Heart right ventricle (tissue), 16 donors: ENCODE results near the gene FAM168A. TPM values are rescaled to one million over a fixed set of nuclear protein-coding genes. Genes with fewer than 3 reads are reported as not detected.

Experiments
- ATAC-seq, 8 donors: fragments of 200-7000 bp; cut with Tn5 transposase; one replicate each; pipeline ENCODE4 v1.9.1; 2020; ENCODE audit warnings: mild to moderate bottlenecking in 8 of 8, moderate library complexity in 8 of 8, moderate number of reproducible peaks in 1 of 8
- DNase-seq, 2 donors: peaks; one replicate each; pipeline ENCODE4 v3.0.0-alpha.2; 2020
- H3K27ac ChIP-seq, 10 donors: fragments of 200-600 bp; sonication (generic) in 2 of 10; one replicate each; pipeline versions ENCODE4 v1.5.0 to v1.8.0; 2020 to 2022; ENCODE audit warnings: mild to moderate bottlenecking in 3 of 10
- H3K27me3 ChIP-seq, 7 donors: fragments of 200-600 bp; one replicate each; pipeline ENCODE4 v1.8.0; 2021 to 2022; ENCODE audit warnings: mild to moderate bottlenecking in 2 of 7
- H3K36me3 ChIP-seq, 9 donors: fragments of 200-600 bp; sonication (generic) in 1 of 9; one replicate each; pipeline versions ENCODE4 v1.5.0 to v1.8.0; 2020 to 2022; ENCODE audit warnings: mild to moderate bottlenecking in 2 of 9
- H3K4me1 ChIP-seq, 9 donors: fragments of 200-600 bp; sonication (generic) in 1 of 9; one replicate each; pipeline versions ENCODE4 v1.5.0 to v1.8.0; 2020 to 2022; ENCODE audit warnings: mild to moderate bottlenecking in 4 of 9
- H3K4me3 ChIP-seq, 10 donors: fragments of 200-600 bp; sonication (generic) in 2 of 10; one replicate each; pipeline versions ENCODE4 v1.5.0 to v1.8.0; 2020 to 2022; ENCODE audit warnings: mild to moderate bottlenecking in 7 of 10, moderate library complexity in 2 of 10
- H3K9me3 ChIP-seq, 11 donors: fragments of 200-600 bp in 10 of 11; sonication (generic) in 2 of 11; one replicate each; pipeline versions ENCODE4 v1.5.0 to v1.8.0; 2013 to 2022; ENCODE audit warnings: mild to moderate bottlenecking in 2 of 11, control low read depth in 1 of 11, moderate library complexity in 1 of 11
- WGBS, 2 donors: extraction: QIAGEN DNeasy Blood & Tissue Kit; methylation state at CpG; one replicate each; pipeline ENCODE4 v1.1.7; 2013; ENCODE audit warnings: inconsistent platforms in 1 of 2; 5-methylcytosine and 5-hydroxymethylcytosine counted together
- intact Hi-C, 10 donors: fragments of 100-400 bp; cut with DNase I; formaldehyde crosslinking; loops; one replicate each; pipeline versions ENCODE4 v1.11.1 to v1.14.2; 2022
- polyA plus RNA-seq, 2 donors: library from polyadenylated mRNA; stranded (reverse); fragments of 200-250 nt; gene quantifications; one replicate each; pipeline ENCODE4 v1.2.3, GENCODE V29; 2013
- total RNA-seq, 10 donors: library from RNA; stranded (reverse); fragmentation: NEBNext Ultra II Directional in 3 of 10; extraction: Animal tissue kit (Norgen Biotek cat#: 25700) in 3 of 10; gene quantifications; one replicate each; pipeline versions ENCODE4 v1.2.1 to v1.2.4, GENCODE V29; 2021 to 2023
- TF ChIP-seq, protein P1 (sequence below), 9 donors: fragments of 200-600 bp; sonication (generic) in 2 of 9; IDR thresholded peaks; one replicate each; pipeline versions ENCODE4 v1.5.0 to v1.8.0; 2021 to 2022; ENCODE audit warnings: antibody characterized with exemption in 9 of 9, mild to moderate bottlenecking in 5 of 9, moderate library complexity in 1 of 9
- donor health status: Arrhythmogenic right ventricular cardiomyopathy.
- donor health status: ischemic (EF 13 %, LVEDD 7.1; RV severe dilation, severe dysfunction).
- donor health status: healthy with polysubstance abuse.
- donor health status: DM: no; HTN: yes; CAD: no.
- donor health status: DM: no; HTN: no; CAD: no.
- donor health status: ischemic (EF 25% LVEDD 6.9; RV normal size, moderate dysfunction).
- donor health status: ischemic (EF 25% LVEDD 5.7; RV mildly dilated, moderate dysfunction).
- donor health status: healthy.
- donor health status: DM: yes; HTN: yes; CAD: no.
- donor health status: Ischemic cardiomyopathy.
- donor health status: ischemic (EF 35%, LVEDD 5.7; RV mildly dilated, moderate dysfunction).
- donor health status: nonischemic (EF 11% LVEDD 7.7; RV severe dilation, severe dysfunction).
- donor health status: DM: yes; HTN: yes; CAD: no.
- donor health status: PGD.
- donor health status: ischemic (EF 29% LVEDD 5.4; RV normal size, mild dysfunction).
- donor health status: nonischemic (EF 23%, LVEDD 6.1; RV moderate dilation, normal function).

FAM168A gene
- total and polyA plus RNA-seq, 12 donors: 7.9 to 37.1 (median 31.8) TPM

GRCh38 chr11:73376160-73376802, 221.6 kb downstream of the FAM168A start, which contains the start of gene RELT:
Gene RELT (plus strand): TSS chr11:73376399. CDS start chr11:73389137, 12,738 bp downstream.
- H3K9me3 ChIP-seq: no peaks in the 10 kb centered on the region
- peaks cover 12 to 67% (median 48%) of the 10 kb centered on the region in 9 donors for H3K4me1 ChIP-seq
- intact Hi-C loops: loop anchor here in 1 of 10 donors (5.0 kb wide), 1 partner anchor 69 kb away; the partner anchor contains the start of gene ARHGEF17
- peak within 1 kb of the TSS in 9 of 10 donors; percentile 64 to 99 (median 82) for H3K27ac ChIP-seq
- ATAC-seq (peak; percentile 82 to 94 (median 91)), DNase-seq (peak; percentile 85 to 93)
- 1% methylated on average over 76 to 96 of the region's 96 CpGs for WGBS, 2 donors
- peak within 1 kb of the TSS; percentile 54 to 95 (median 74) for H3K4me3 ChIP-seq
- peaks cover 0 to 4% (median 0%) of the 10 kb centered on the region in 9 donors for H3K36me3 ChIP-seq
- no peaks in the 10 kb centered on the region for H3K27me3 ChIP-seq
- TF ChIP-seq, protein P1, sequence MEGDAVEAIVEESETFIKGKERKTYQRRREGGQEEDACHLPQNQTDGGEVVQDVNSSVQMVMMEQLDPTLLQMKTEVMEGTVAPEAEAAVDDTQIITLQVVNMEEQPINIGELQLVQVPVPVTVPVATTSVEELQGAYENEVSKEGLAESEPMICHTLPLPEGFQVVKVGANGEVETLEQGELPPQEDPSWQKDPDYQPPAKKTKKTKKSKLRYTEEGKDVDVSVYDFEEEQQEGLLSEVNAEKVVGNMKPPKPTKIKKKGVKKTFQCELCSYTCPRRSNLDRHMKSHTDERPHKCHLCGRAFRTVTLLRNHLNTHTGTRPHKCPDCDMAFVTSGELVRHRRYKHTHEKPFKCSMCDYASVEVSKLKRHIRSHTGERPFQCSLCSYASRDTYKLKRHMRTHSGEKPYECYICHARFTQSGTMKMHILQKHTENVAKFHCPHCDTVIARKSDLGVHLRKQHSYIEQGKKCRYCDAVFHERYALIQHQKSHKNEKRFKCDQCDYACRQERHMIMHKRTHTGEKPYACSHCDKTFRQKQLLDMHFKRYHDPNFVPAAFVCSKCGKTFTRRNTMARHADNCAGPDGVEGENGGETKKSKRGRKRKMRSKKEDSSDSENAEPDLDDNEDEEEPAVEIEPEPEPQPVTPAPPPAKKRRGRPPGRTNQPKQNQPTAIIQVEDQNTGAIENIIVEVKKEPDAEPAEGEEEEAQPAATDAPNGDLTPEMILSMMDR (IDR thresholded peaks at IDR 0.05): peak; percentile 89 to 98 (median 94)

GRCh38 chr11:73375830-73376159, 222.1 kb downstream of the FAM168A start:
- intact Hi-C loops: loop anchor here in 1 of 10 donors (5.0 kb wide), 1 partner anchor 68 kb away; the partner anchor contains the start of gene ARHGEF17
- H3K27me3 ChIP-seq: no peaks in the 10 kb centered on the region
- TF ChIP-seq, protein P1 (IDR thresholded peaks at IDR 0.05): no peak
- no peak for DNase-seq
- no peaks in the 10 kb centered on the region for H3K9me3 ChIP-seq
- ATAC-seq: peak in 1 of 8 donors; percentile 1
- H3K4me1 ChIP-seq: peaks cover 8 to 62% (median 43%) of the 10 kb centered on the region in 9 donors
- H3K4me3 ChIP-seq: peak overlapping the region in 8 of 10 donors; percentile 54 to 95 (median 78)
- WGBS, 2 donors: 58 to 60% methylated on average over 6 of the region's 6 CpGs
- peaks cover 0 to 4% (median 0%) of the 10 kb centered on the region in 9 donors for H3K36me3 ChIP-seq
- peak overlapping the region in 9 of 10 donors; percentile 32 to 99 (median 80) for H3K27ac ChIP-seq

DNA sequence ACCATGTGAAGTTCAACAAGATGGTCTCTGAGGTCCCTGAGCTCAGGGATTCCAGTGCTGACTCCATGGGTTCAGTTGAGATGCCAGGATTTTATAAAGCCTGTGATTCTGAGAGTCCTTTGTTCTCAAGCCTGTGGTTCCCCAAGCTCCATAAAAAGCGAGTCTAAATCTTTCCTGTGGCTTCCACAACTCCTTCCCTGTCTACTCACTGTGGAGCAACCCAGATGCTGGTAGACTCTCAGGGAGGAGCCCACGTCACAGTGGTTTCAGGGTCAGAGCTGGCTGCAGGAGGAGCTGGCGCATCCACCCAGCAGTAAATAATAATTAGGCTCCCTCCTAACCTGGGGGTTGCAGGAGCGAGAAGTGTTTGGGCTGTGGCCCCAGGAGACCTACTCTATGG, 223.8 kb downstream of the FAM168A start:
- TF ChIP-seq, protein P1 (IDR thresholded peaks at IDR 0.05): no peak
- H3K27ac ChIP-seq: no peak overlapping the region
- no peaks in the 10 kb centered on the region for H3K27me3 ChIP-seq
- H3K4me1 ChIP-seq: peaks cover 0 to 46% (median 27%) of the 10 kb centered on the region in 9 donors
- H3K36me3 ChIP-seq: peaks cover 0 to 4% (median 0%) of the 10 kb centered on the region in 9 donors
- H3K4me3 ChIP-seq: no peak overlapping the region
- no peak for DNase-seq
- WGBS, 2 donors: 89% methylated on average over 4 of the region's 4 CpGs
- intact Hi-C loops: no loop called here
- no peaks in the 10 kb centered on the region for H3K9me3 ChIP-seq
- ATAC-seq: no peak

- whole genome bisulfite sequencing, 2 donors: 52 to 58% methylated on average over 6 of the region's 6 CpGs
- peaks cover 0 to 29% (median 19%) of the 10 kb centered on the region in 9 donors for H3K4me1 ChIP-seq
- intact Hi-C loops: no loop called here
- no peak overlapping the region for H3K4me3 ChIP-seq
- ATAC-seq (peak in 4 of 8 donors; percentile 23 to 36 (median 24)), DNase-seq (no peak)
- peak overlapping the region in 9 of 10 donors; percentile 28 to 73 (median 49) for H3K27ac ChIP-seq
- no peaks in the 10 kb centered on the region for H3K27me3 ChIP-seq
- TF ChIP-seq, protein P1 (IDR thresholded peaks at IDR 0.05): peak in 5 of 9 donors; percentile 12 to 38 (median 33)
- no peaks in the 10 kb centered on the region for H3K9me3 ChIP-seq
- peaks cover 0 to 20% (median 10%) of the 10 kb centered on the region in 9 donors for H3K36me3 ChIP-seq
Observed at GRCh38 chr11:73372375-73372993, 225.4 kb downstream of the FAM168A start.
